A673 (cell line): ENCODE data around the gene NAGA. TPM values are rescaled to one million over a fixed set of nuclear protein-coding genes. Genes with fewer than 3 reads are reported as not detected.
A peak's percentile ranks its signal among the peaks of the same experiment; 100 is the strongest.
"Not testable (repeated sequence)": the region's sequence is repeated elsewhere in the genome, so short reads cannot be mapped to it uniquely, and the experiment has no call there.

Experiments
- Bru-seq: library from RNA; stranded (reverse); fragments of 400-500 nt; gene quantifications from one replicate; lab custom pipeline; 2021; lab: Mats Ljungman, UMichigan
- BruChase-seq, 2 experiments: library from RNA; stranded (reverse); fragments of 400-500 nt; gene quantifications; one replicate each; lab custom pipeline; 2021; lab: Mats Ljungman, UMichigan
- BruUV-seq: library from RNA; stranded (reverse); fragments of 400-500 nt; replicated peaks from 2 replicates; lab custom pipeline; 2021; lab: Mats Ljungman, UMichigan
- CTCF ChIA-PET: fragments of 300-600 bp; sonication (Branson Sonifier 250); formaldehyde crosslinking; loops from one replicate; lab custom pipeline; 2022; ENCODE audit warnings: antibody characterized with exemption; lab: Charles Lee
- POLR2A ChIA-PET: fragments of 300-600 bp; sonication (Branson Sonifier 250); formaldehyde crosslinking; loops from one replicate; lab custom pipeline; 2022; ENCODE audit warnings: antibody characterized with exemption; ENCODE audit not compliant: low non-redundant PET; lab: Charles Lee
- DNase-seq: peaks from one replicate; pipeline ENCODE4 v3.0.0-alpha.2; 2015; ENCODE audit warnings: low spot score
- H3K27ac ChIP-seq: fragments of 200-600 bp; sonication (generic); 2 replicates; pipeline ENCODE4 v1.5.1; 2016; ENCODE audit warnings: mixed run types, low read depth, mild to moderate bottlenecking, mixed read lengths, antibody characterized with exemption, low read length; ENCODE audit not compliant: poor library complexity, severe bottlenecking
- H3K27me3 ChIP-seq: fragments of 200-600 bp; sonication (generic); replicated peaks from 2 replicates; pipeline ENCODE4 v1.6.1; 2017; ENCODE audit warnings: mixed run types, low read depth, mild to moderate bottlenecking, mixed read lengths, antibody characterized with exemption, low read length; ENCODE audit not compliant: insufficient read depth, poor library complexity
- H3K36me3 ChIP-seq: fragments of 200-600 bp; sonication (generic); 2 replicates; pipeline ENCODE4 v1.6.1; 2016; ENCODE audit warnings: mixed run types, mild to moderate bottlenecking, mixed read lengths, antibody characterized with exemption, low read length; ENCODE audit not compliant: insufficient read depth, poor library complexity, severe bottlenecking
- H3K4me1 ChIP-seq: fragments of 200-600 bp; sonication (generic); 2 replicates; pipeline ENCODE4 v1.6.1; 2017; ENCODE audit warnings: mixed run types, mild to moderate bottlenecking, mixed read lengths, antibody characterized with exemption, low read length; ENCODE audit not compliant: insufficient read depth, poor library complexity, severe bottlenecking
- H3K4me3 ChIP-seq: fragments of 200-600 bp; sonication (generic); 2 replicates; pipeline ENCODE4 v1.5.1; 2016; ENCODE audit warnings: low read depth, mixed run types, mild to moderate bottlenecking, mixed read lengths, low read length; ENCODE audit not compliant: poor library complexity, severe bottlenecking
- H3K9me3 ChIP-seq: fragments of 200-600 bp; sonication (generic); 2 replicates; pipeline ENCODE4 v1.6.1; 2016; ENCODE audit warnings: mixed run types, low read depth, mild to moderate bottlenecking, mixed read lengths, antibody characterized with exemption, low read length; ENCODE audit not compliant: poor library complexity, severe bottlenecking
- CTCF ChIP-seq: fragments of 300-800, 200-600 bp; sonication (generic); conservative IDR thresholded peaks from 2 replicates; pipeline ENCODE4 v1.5.1; 2017; ENCODE audit warnings: low read depth, mild to moderate bottlenecking, antibody characterized with exemption, low read length, moderate library complexity, mixed read lengths
- EZH2 ChIP-seq: fragments of 200-600 bp; sonication (generic); IDR thresholded peaks from 2 replicates; pipeline ENCODE4 v1.6.1; 2017; ENCODE audit warnings: borderline replicate concordance, low read depth, mild to moderate bottlenecking, mixed read lengths, antibody characterized with exemption, low read length; ENCODE audit not compliant: poor library complexity, severe bottlenecking
- intact Hi-C: fragments of 100-400 bp; cut with micrococcal nuclease; formaldehyde crosslinking; loops from one replicate; pipeline ENCODE4 v1.10.0; 2022; ENCODE audit not compliant: unreplicated experiment
- long read RNA-seq: library from polyadenylated mRNA; stranded (forward); transcript quantifications from one replicate; pipeline ENCODE4 v2.0.0, GENCODE V29; 2022
- total RNA-seq: library from RNA; stranded (reverse); gene quantifications from 2 replicates; pipeline ENCODE4 v1.2.3, GENCODE V29; 2021

NAGA gene
- 17.7 and 18.4 TPM in 2 replicates for total RNA-seq
- Bru-seq, nascent RNA = percentile 52 among the genes with signal in this experiment
- BruChase-seq, experiment 1, labeled RNA remaining after a 2-hour chase = percentile 55 among the genes with signal in this experiment
- percentile 68 among the genes with signal in this experiment for BruChase-seq, experiment 2, labeled RNA remaining after a 6-hour chase
- long read RNA-seq, transcript NAGA-201 (9 exons, 3,694 nt) = major isoform, 31 of 76 reads
- long read RNA-seq, transcript NAGA-203 (10 exons, 1,856 nt) = minor isoform, 12 of 76 reads
- long read RNA-seq, transcript NAGA-202 (10 exons, 1,869 nt) = minor isoform, 7 of 76 reads
- long read RNA-seq, partial matches to known transcripts = 18 of 76 reads
- long read RNA-seq, other reads (novel, unspliced or antisense) = 8 of 76 reads

GRCh38 chr22:42070517-42071422 lies at the start of gene NAGA:
Gene NAGA (minus strand): TSS chr22:42070812. CDS start chr22:42070297, 515 bp downstream.
- peaks cover 6% of the 10 kb centered on the region for H3K36me3 ChIP-seq
- H3K27me3 ChIP-seq = no peaks in the 10 kb centered on the region
- peak within 1 kb of the TSS; percentile 86 for H3K27ac ChIP-seq
- H3K9me3 ChIP-seq = no peaks in the 10 kb centered on the region
- peak within 1 kb of the TSS; percentile 67 for H3K4me3 ChIP-seq
- CTCF ChIA-PET = interaction anchor here (1.0 kb wide), 1 partner anchor 20 kb away, joined by 3 read pairs; no protein-coding TSS in a partner anchor
- H3K4me1 ChIP-seq = peaks cover 7% of the 10 kb centered on the region
- POLR2A ChIA-PET = no interaction called here
- intact Hi-C loops = loop anchor here (1.0 kb wide), 1 partner anchor 20 kb away; the partner anchor contains the start of gene NDUFA6
- no peak for TF ChIP-seq EZH2
- no peak for TF ChIP-seq CTCF
- BruUV-seq = TSS peak; percentile 95
- DNase-seq = peak; percentile 99

GRCh38 chr22:42116848-42117424 lies 46.3 kb upstream of the NAGA start:
- peaks cover 9% of the 10 kb centered on the region for H3K9me3 ChIP-seq
- POLR2A ChIA-PET = no interaction called here
- peak; percentile 41 for DNase-seq
- peaks cover 5% of the 10 kb centered on the region for H3K4me1 ChIP-seq
- CTCF ChIA-PET = interaction anchor here (0.6 to 1.8 kb wide), 3 partner anchors 163 to 349 kb away, joined by 3 to 13 read pairs (median 3); no protein-coding TSS in a partner anchor
- TF ChIP-seq CTCF = peak; percentile 36; the same call in 1 of the 2 replicates
- no peak for TF ChIP-seq EZH2
- no peak overlapping the region for H3K27ac ChIP-seq
- no peaks in the 10 kb centered on the region for H3K27me3 ChIP-seq
- no peaks in the 10 kb centered on the region for H3K36me3 ChIP-seq
- H3K4me3 ChIP-seq = no peak overlapping the region
- BruUV-seq = no TSS peak
- intact Hi-C loops = no loop called here

- POLR2A ChIA-PET, H3K9me3 ChIP-seq, CTCF ChIA-PET, H3K27ac ChIP-seq, intact Hi-C loops, H3K4me3 ChIP-seq, H3K36me3 ChIP-seq, BruUV-seq, DNase-seq, H3K4me1 ChIP-seq, H3K27me3 ChIP-seq: not testable (repeated sequence)
These were observed 44.8 kb upstream of the NAGA start for GRCh38 chr22:42115420-42115830.
